Measurements from ENCODE around the gene VGLL4.

GRCh38 chr3:11660242-11660641, 16.5 kb upstream of the VGLL4 start:
- TF ChIP-seq POLR2A (IDR thresholded peaks at IDR 0.05; ENCODE audit: low read length) (no peak), SREBF2 (IDR thresholded peaks at IDR 0.05) (no peak), NR3C1 (IDR thresholded peaks at IDR 0.05) (no peak), HDAC2 (IDR thresholded peaks at IDR 0.05) (no peak), ESRRA (IDR thresholded peaks at IDR 0.05; ENCODE audit: borderline replicate concordance, low read length) (no peak), JUNB (IDR thresholded peaks at IDR 0.05) (no peak), RNF2 (IDR thresholded peaks at IDR 0.05; ENCODE audit: borderline replicate concordance, low read depth) (no peak), CEBPB (IDR thresholded peaks at IDR 0.05) (no peak), EP300 (IDR thresholded peaks at IDR 0.05) (no peak), MAFK (IDR thresholded peaks at IDR 0.05; ENCODE audit: partially characterized antibody) (no peak), JUN (IDR thresholded peaks at IDR 0.05) (no peak)
- TF ChIP-seq, protein P1, sequence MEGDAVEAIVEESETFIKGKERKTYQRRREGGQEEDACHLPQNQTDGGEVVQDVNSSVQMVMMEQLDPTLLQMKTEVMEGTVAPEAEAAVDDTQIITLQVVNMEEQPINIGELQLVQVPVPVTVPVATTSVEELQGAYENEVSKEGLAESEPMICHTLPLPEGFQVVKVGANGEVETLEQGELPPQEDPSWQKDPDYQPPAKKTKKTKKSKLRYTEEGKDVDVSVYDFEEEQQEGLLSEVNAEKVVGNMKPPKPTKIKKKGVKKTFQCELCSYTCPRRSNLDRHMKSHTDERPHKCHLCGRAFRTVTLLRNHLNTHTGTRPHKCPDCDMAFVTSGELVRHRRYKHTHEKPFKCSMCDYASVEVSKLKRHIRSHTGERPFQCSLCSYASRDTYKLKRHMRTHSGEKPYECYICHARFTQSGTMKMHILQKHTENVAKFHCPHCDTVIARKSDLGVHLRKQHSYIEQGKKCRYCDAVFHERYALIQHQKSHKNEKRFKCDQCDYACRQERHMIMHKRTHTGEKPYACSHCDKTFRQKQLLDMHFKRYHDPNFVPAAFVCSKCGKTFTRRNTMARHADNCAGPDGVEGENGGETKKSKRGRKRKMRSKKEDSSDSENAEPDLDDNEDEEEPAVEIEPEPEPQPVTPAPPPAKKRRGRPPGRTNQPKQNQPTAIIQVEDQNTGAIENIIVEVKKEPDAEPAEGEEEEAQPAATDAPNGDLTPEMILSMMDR (IDR thresholded peaks at IDR 0.05): no peak
- TF ChIP-seq, protein P2, sequence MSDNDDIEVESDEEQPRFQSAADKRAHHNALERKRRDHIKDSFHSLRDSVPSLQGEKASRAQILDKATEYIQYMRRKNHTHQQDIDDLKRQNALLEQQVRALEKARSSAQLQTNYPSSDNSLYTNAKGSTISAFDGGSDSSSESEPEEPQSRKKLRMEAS (IDR thresholded peaks at IDR 0.05): no peak
- TF ChIP-seq, protein P3, sequence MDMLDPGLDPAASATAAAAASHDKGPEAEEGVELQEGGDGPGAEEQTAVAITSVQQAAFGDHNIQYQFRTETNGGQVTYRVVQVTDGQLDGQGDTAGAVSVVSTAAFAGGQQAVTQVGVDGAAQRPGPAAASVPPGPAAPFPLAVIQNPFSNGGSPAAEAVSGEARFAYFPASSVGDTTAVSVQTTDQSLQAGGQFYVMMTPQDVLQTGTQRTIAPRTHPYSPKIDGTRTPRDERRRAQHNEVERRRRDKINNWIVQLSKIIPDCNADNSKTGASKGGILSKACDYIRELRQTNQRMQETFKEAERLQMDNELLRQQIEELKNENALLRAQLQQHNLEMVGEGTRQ (IDR thresholded peaks at IDR 0.05): no peak

Data from A549 (cell line).